Measurements from ENCODE around the gene MYORG.

The MYORG gene

GRCh38 chr9:34376596-34377403, at the start of gene MYORG:
Gene MYORG (minus strand): TSS chr9:34376898. CDS start chr9:34372943, 3,955 bp downstream.
- no peak for TF ChIP-seq CTCF (conservative IDR thresholded peaks at IDR 0.05; ENCODE audit: control insufficient read depth, insufficient read depth, low read depth, low read length)
- peak; percentile 84 for DNase-seq (ENCODE audit: low read depth)
- H3K4me3 ChIP-seq (ENCODE audit: control insufficient read depth, low read depth, low read length), result peak within 1 kb of the TSS; percentile 70

DNA sequence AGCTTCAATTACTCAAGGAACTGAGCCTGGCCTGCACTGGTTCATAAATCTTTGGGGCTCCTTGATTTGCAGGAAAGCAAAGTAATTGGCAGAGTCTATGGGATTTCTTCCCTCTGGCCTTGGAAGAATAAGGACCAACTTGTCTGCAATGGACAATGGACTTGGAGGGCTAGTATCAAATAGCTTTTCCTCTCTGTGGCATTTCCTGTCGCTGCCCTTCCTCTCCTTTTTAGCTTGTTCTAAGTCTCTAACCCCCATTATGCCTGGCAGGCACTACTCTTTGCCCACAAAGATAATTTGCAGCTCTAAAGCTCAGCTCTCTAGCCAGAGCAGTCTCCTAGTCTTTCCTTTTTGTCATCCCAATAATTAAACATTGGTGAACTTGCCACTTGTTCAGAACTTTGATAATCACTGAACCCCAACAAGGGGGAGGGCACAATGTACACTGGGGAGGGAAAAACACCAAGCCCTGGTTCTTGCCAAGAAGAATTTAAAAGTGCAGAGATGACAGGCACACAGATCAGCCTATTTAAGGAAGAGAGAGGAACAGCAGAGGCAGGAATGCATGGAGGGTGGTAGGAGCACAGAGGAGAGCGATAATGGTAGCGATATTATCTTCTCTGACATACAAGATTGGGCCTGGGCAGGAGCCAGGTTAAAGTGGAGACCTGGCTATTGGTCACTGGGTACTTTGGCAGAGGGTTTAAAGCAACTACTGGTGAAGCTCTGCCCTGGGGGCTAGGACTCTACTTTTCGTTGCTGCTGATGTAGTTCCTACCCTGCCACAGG, 43.2 kb upstream of the MYORG start:
- TF ChIP-seq CTCF (conservative IDR thresholded peaks at IDR 0.05; ENCODE audit: control insufficient read depth, insufficient read depth, low read depth, low read length), result no peak

GRCh38 chr9:34417734-34418133, 41.0 kb upstream of the MYORG start:
- DNase-seq (ENCODE audit: low read depth), result no peak
- TF ChIP-seq CTCF (conservative IDR thresholded peaks at IDR 0.05; ENCODE audit: control insufficient read depth, insufficient read depth, low read depth, low read length), result no peak
- H3K4me3 ChIP-seq (ENCODE audit: control insufficient read depth, low read depth, low read length), result no peak overlapping the region

More for the DNA sequence above, 43.2 kb upstream of the MYORG start:
- H3K4me3 ChIP-seq (ENCODE audit: control insufficient read depth, low read depth, low read length), result no peak overlapping the region
- DNase-seq (ENCODE audit: low read depth), result no peak

DNA sequence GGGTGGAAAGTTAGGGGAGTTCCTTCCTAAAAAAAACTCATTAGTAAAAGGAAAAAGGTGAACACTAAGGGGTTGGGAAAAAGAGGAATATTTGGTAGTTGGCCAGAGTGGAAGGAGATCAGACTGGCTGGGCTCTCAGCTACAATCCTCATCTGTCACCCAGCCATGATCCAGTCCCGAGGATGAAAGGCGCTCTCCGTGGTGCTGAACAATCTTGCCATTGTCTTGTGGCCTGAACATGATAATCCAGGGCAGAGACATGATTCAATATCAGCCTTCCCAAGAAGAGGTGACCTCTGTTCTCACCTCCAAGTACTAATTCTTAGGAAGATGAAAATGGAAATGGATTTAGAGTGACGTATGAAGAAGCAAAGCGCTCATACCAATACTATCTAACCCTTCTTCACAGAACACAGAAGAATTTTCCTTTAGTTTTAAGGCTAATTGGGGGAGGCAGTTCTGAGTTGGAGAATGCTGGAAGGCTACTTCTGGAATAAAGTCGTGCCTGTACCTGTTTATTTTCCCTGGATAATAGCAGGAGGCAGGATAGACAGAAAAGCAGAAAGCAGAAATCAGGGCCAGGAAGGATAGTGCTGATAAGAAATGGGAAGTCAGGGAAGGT, 36.6 kb upstream of the MYORG start:
- no peak for TF ChIP-seq CTCF (conservative IDR thresholded peaks at IDR 0.05; ENCODE audit: control insufficient read depth, insufficient read depth, low read depth, low read length)
- peak; percentile 59 for DNase-seq (ENCODE audit: low read depth)
- H3K4me3 ChIP-seq (ENCODE audit: control insufficient read depth, low read depth, low read length), result no peak overlapping the region

DNA sequence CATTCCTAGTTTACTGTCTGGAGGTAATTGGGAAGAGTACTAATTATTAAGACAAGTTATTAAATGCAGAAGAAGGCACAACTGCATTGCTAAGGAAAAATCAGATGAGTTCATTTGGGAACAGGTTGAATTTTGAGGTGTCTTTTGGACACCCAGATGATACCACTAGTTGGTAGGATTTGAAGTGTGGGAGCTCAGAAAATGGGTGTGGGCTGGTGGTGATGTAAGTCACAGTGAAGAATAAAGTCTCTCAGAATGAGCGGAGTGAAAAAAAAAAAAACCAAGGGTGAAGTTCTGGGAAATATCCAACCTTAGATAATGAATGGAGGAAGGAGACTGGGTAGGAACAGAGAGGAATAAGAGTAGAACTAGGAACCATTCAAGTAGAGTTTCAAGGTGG, 35.6 kb upstream of the MYORG start:
- no peak for TF ChIP-seq CTCF (conservative IDR thresholded peaks at IDR 0.05; ENCODE audit: control insufficient read depth, insufficient read depth, low read depth, low read length)
- no peak overlapping the region for H3K4me3 ChIP-seq (ENCODE audit: control insufficient read depth, low read depth, low read length)
- no peak for DNase-seq (ENCODE audit: low read depth)

GRCh38 chr9:34409154-34409553, 32.5 kb upstream of the MYORG start:
- no peak for TF ChIP-seq CTCF (conservative IDR thresholded peaks at IDR 0.05; ENCODE audit: control insufficient read depth, insufficient read depth, low read depth, low read length)
- no peak for DNase-seq (ENCODE audit: low read depth)
- H3K4me3 ChIP-seq (ENCODE audit: control insufficient read depth, low read depth, low read length), result no peak overlapping the region
